Loucy (cell line): ENCODE results near the gene TGM3.

Experiments
- EZH2phosphoT487 ChIP-seq: fragments of 200-600 bp; IDR thresholded peaks from 2 replicates; pipeline ENCODE4 v1.6.1; 2018; ENCODE audit warnings: antibody characterized with exemption, mild to moderate bottlenecking, moderate library complexity, borderline replicate concordance
- TF ChIP-seq, protein P1 (sequence below): fragments of 200-600 bp; sonication (generic); conservative IDR thresholded peaks from 2 replicates; pipeline ENCODE4 v1.5.1; 2014; ENCODE audit warnings: mild to moderate bottlenecking, antibody characterized with exemption, low read length

DNA sequence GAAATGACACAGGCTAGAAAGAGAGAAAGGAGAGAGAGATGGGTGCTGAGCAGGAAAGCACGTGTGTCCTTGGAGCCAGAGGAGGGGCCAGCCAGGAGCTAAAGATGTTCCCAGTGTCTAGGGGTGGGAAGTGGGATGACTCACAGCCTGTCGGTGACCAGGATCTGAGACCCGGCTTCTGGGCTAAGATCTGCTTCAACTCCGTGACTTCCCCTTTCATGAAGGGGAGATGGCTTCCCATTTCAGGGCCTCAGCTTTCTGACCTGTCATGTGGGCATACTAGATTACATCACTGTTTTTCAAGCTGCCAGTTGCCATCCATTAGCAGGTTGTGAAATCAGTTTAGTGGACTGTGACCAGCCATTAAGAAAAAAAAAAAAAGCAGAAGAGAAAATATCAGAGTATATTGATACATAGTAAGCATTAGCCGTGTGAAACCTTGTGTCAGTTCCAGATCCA is 5.4 kb downstream of the TGM3 start:
- TF ChIP-seq, protein P1, sequence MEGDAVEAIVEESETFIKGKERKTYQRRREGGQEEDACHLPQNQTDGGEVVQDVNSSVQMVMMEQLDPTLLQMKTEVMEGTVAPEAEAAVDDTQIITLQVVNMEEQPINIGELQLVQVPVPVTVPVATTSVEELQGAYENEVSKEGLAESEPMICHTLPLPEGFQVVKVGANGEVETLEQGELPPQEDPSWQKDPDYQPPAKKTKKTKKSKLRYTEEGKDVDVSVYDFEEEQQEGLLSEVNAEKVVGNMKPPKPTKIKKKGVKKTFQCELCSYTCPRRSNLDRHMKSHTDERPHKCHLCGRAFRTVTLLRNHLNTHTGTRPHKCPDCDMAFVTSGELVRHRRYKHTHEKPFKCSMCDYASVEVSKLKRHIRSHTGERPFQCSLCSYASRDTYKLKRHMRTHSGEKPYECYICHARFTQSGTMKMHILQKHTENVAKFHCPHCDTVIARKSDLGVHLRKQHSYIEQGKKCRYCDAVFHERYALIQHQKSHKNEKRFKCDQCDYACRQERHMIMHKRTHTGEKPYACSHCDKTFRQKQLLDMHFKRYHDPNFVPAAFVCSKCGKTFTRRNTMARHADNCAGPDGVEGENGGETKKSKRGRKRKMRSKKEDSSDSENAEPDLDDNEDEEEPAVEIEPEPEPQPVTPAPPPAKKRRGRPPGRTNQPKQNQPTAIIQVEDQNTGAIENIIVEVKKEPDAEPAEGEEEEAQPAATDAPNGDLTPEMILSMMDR = no peak
- no peak for TF ChIP-seq EZH2phosphoT487
